PC-3 (cell line): ENCODE measurements around the gene RILPL2.

Experiments used
- CTCF ChIP-seq: fragments of 300-600 bp; sonication (generic); conservative IDR thresholded peaks from 2 replicates; pipeline ENCODE4 v1.5.1; 2017; ENCODE audit warnings: antibody characterized with exemption, low read depth, mild to moderate bottlenecking, low read length
- EZH2 ChIP-seq: fragments of 300-600 bp; sonication (generic); IDR thresholded peaks from one replicate; pipeline ENCODE4 v1.6.1; 2017; ENCODE audit warnings: antibody characterized with exemption, mild to moderate bottlenecking, low read length; ENCODE audit not compliant: unreplicated experiment

- TF ChIP-seq CTCF (no peak), EZH2 (no peak)
Measured at GRCh38 chr12:123388951-123389559, 47.4 kb downstream of the RILPL2 start.
